Measurements from ENCODE around the gene C12orf42.

DNA sequence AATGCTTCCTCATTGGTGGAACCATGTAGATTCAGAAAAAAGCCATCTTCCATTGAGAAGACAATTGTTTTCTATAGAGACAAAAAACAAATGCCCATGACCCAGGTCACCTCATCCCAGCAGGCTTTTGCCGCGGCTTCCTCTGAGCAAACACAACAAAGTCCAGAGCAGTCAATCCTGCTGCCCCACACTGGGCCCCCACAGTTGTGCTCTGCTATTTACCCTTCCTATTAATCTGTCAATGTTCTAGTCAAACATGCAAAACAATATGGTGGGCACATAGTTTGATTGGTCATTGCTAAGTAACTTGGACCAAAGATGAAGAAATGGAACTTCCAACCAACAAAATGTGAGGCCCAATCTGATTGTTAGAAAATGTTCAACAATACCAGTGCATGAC, 20.7 kb downstream of the C12orf42 start:
- TF ChIP-seq POLR2A (IDR thresholded peaks at IDR 0.05) = no peak
- TF ChIP-seq, protein P1, sequence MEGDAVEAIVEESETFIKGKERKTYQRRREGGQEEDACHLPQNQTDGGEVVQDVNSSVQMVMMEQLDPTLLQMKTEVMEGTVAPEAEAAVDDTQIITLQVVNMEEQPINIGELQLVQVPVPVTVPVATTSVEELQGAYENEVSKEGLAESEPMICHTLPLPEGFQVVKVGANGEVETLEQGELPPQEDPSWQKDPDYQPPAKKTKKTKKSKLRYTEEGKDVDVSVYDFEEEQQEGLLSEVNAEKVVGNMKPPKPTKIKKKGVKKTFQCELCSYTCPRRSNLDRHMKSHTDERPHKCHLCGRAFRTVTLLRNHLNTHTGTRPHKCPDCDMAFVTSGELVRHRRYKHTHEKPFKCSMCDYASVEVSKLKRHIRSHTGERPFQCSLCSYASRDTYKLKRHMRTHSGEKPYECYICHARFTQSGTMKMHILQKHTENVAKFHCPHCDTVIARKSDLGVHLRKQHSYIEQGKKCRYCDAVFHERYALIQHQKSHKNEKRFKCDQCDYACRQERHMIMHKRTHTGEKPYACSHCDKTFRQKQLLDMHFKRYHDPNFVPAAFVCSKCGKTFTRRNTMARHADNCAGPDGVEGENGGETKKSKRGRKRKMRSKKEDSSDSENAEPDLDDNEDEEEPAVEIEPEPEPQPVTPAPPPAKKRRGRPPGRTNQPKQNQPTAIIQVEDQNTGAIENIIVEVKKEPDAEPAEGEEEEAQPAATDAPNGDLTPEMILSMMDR (IDR thresholded peaks at IDR 0.05) = no peak

All from Peyer's patch (tissue), 4 donors.